ENCODE results near the gene SNAI3. TPM values are rescaled to one million over a fixed set of nuclear protein-coding genes. Genes with fewer than 3 reads are reported as not detected.

Gene SNAI3
- total RNA-seq, 4 donors from 2014 or later: 0.39 to 1.7 (median 1.1) TPM; not detected in 1

DNA sequence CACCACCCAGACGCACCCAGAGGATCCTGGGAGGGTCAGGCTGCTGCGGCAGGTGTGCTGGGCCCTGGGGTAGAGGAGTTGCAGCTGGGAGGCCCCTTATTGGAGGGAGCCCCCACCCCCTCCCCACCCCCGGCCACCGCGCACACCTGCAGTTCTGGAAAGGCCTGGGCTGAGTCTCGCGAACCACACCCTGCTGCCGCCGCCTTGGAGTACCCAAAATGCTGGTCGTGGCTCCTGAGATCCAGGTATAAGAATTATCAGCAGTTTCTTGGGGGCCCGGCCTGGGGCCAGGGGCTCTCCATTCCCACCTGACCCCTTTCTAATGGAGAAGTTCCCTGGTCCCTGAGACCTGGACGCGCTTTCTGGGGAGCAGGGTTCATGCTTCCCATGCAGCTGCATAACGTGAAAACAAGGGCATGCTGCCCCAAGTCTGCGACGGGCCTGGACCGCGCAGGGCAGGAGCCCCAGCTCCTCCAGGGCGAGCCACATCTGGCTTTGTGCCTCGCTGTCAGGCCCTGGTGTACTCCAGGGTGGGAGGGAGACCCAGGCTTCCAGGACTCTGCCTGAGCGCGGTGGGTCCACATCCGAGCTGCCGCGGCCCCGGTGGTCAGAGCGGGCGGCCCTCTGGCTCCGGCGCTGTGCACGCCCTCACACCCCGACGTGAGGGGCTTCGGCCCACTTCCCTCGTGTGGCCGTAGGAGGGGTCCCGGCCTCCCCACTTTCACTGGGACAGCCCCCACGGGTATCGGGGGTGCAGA is 7.3 kb upstream of the SNAI3 start:
- H3K9me3 ChIP-seq: no peaks in the 10 kb centered on the region
- H3K4me3 ChIP-seq: no peak overlapping the region
- peaks cover 42% of the 10 kb centered on the region for H3K27me3 ChIP-seq
- ATAC-seq: no peak
- H3K4me1 ChIP-seq: no peaks in the 10 kb centered on the region
- H3K27ac ChIP-seq: no peak overlapping the region
- 80 to 85% methylated on average over 1 to 6 of the region's 39 CpGs for WGBS, 2 donors (ENCODE audit: low coverage in 1 of 2)
- no peak for TF ChIP-seq CTCF (IDR thresholded peaks at IDR 0.05)
- peaks cover 0 to 37% of the 10 kb centered on the region in 2 donors for H3K36me3 ChIP-seq

DNA sequence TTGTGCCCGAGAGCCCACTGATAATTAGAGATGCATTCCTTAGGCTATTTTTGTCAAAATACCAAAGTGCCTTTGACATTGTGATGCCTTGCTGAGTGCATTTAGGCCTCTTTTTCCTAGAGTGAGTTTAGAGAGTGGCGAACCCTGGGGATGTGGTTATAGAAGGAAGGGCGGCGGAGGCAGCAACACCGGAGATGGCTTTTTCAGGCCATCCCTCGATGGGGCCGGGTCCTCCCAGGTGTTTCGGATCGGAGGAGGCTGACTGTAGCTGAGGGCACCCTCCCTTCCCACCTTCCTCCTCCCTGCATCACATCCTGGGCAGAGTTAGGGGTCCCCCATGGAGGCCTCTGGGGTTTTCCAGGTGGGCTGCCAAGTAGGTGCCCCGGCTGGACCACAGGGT is 6.6 kb upstream of the SNAI3 start:
- no peaks in the 10 kb centered on the region for H3K9me3 ChIP-seq
- H3K4me3 ChIP-seq: no peak overlapping the region
- 80% methylated on average over 2 of the region's 10 CpGs; no CpG with 5 or more reads in 1 of the 2 donors for WGBS, 2 donors (ENCODE audit: low coverage in 1 of 2)
- no peak overlapping the region for H3K27ac ChIP-seq
- peaks cover 0 to 29% of the 10 kb centered on the region in 2 donors for H3K36me3 ChIP-seq
- TF ChIP-seq CTCF (IDR thresholded peaks at IDR 0.05) (no peak), POLR2A (IDR thresholded peaks at IDR 0.05) (no peak), EP300 (IDR thresholded peaks at IDR 0.05) (no peak), POLR2AphosphoS5 (IDR thresholded peaks at IDR 0.05) (no peak)
- H3K4me1 ChIP-seq: no peaks in the 10 kb centered on the region
- peaks cover 50% of the 10 kb centered on the region for H3K27me3 ChIP-seq
- no peak for ATAC-seq

DNA sequence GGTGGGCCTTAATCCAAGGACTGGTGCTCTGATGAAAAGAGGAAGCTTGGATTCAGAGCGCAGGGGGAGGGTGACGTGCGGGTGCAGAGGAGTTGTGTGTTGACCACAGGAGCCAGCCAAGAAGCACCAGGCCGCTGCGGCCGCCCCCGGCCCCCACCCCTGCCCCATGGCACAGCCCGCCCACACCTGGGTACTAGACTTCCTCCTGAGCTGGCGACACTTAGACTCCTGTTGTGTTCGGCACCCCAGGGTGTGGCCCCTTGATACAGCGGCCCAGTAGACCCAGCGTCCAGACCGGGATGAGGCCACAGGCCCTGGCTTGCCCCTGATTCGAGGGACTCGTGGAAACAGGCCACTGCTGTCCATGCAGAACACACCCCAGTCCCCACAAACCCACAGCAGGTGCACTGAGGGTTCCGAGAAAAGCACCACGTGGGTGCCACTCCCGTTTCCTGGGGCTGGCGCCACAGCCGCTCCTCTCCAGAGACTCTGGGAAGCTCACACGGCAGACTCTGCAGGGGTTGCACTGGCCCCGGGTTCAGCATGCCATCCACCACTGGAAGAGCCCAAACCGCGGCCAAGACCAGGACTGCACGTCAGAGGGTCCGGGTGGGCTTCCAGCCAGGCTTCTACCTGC is 5.7 kb upstream of the SNAI3 start:
- Histone ChIP-seq H3K4me1 (peaks cover 0 to 2% (median 0%) of the 10 kb centered on the region in 3 donors), H3K27ac (no peak overlapping the region), H3K36me3 (peaks cover 0 to 21% of the 10 kb centered on the region in 2 donors), H3K27me3 (peaks cover 58% of the 10 kb centered on the region), H3K9me3 (no peaks in the 10 kb centered on the region), H3K4me3 (no peak overlapping the region)
- TF ChIP-seq POLR2A (IDR thresholded peaks at IDR 0.05): no peak
- TF ChIP-seq CTCF (IDR thresholded peaks at IDR 0.05): no peak
- no peak for TF ChIP-seq POLR2AphosphoS5 (IDR thresholded peaks at IDR 0.05)
- TF ChIP-seq EP300 (IDR thresholded peaks at IDR 0.05): no peak
- no peak for ATAC-seq
- WGBS, 2 donors (ENCODE audit: low coverage in 1 of 2): 73 to 90% methylated on average over 6 to 8 of the region's 26 CpGs

- TF ChIP-seq CTCF (IDR thresholded peaks at IDR 0.05): no peak
- TF ChIP-seq POLR2A (IDR thresholded peaks at IDR 0.05): no peak
- no peak for TF ChIP-seq EP300 (IDR thresholded peaks at IDR 0.05)
- TF ChIP-seq POLR2AphosphoS5 (IDR thresholded peaks at IDR 0.05): no peak
- no peak for ATAC-seq
- no peaks in the 10 kb centered on the region for H3K9me3 ChIP-seq
- peaks cover 0 to 13% of the 10 kb centered on the region in 2 donors for H3K36me3 ChIP-seq
- 81% methylated on average over 8 of the region's 33 CpGs; no CpG with 5 or more reads in 1 of the 2 donors for WGBS, 2 donors (ENCODE audit: low coverage in 1 of 2)
- H3K27ac ChIP-seq: no peak overlapping the region
- peaks cover 0 to 9% (median 6%) of the 10 kb centered on the region in 3 donors for H3K4me1 ChIP-seq
- peaks cover 66% of the 10 kb centered on the region for H3K27me3 ChIP-seq
- no peak overlapping the region for H3K4me3 ChIP-seq
Observed at GRCh38 chr16:88691129-88691813, 5.0 kb upstream of the SNAI3 start.

Data from gastroesophageal sphincter (tissue), 4 donors.